PFSK-1 (cell line): ENCODE results near the gene PFDN1.

ENCODE experiments used
- POLR2AphosphoS5 ChIP-seq: IDR thresholded peaks from 2 replicates; pipeline ENCODE4 v1.6.1; 2012; ENCODE audit warnings: low read depth, mild to moderate bottlenecking, control low read depth, low read length, moderate library complexity
- TAF1 ChIP-seq: IDR thresholded peaks from 2 replicates; pipeline ENCODE4 v1.6.1; 2012; ENCODE audit warnings: low read length, control low read depth, borderline replicate concordance; ENCODE audit not compliant: insufficient read depth

GRCh38 chr5:140246378-140247122 is 56.4 kb downstream of the PFDN1 start:
- TF ChIP-seq POLR2AphosphoS5 (no peak), TAF1 (no peak)
